Measurements from ENCODE around the gene TRPV6.

- TF ChIP-seq POLR2AphosphoS5 (IDR thresholded peaks at IDR 0.05) = no peak
- no peak for TF ChIP-seq CTCF (IDR thresholded peaks at IDR 0.05)
- TF ChIP-seq EP300 (IDR thresholded peaks at IDR 0.05) = no peak
Measured at GRCh38 chr7:142905759-142906158, 20.2 kb upstream of the TRPV6 start.

Measured in sigmoid colon (tissue), 4 donors.